ENCODE measurements around the gene SRPRB. TPM values are rescaled to one million over a fixed set of nuclear protein-coding genes. Genes with fewer than 3 reads are reported as not detected.

The SRPRB gene
- total RNA-seq, 1 experiment from 2014 or later: 73.5 TPM

- no peaks in the 10 kb centered on the region for H3K36me3 ChIP-seq (ENCODE audit: control insufficient read depth, insufficient read depth, low read length)
- ChIA-PET POLR2A (no interaction called here), CTCF (no interaction called here)
- H3K9me3 ChIP-seq (ENCODE audit: control insufficient read depth, insufficient read depth, low read depth, low read length): no peaks in the 10 kb centered on the region
- BruUV-seq (replicated peaks): no TSS peak
- TF ChIP-seq TCF7L2 (IDR thresholded peaks at IDR 0.05; ENCODE audit: low read depth, low read length) (no peak), REST (IDR thresholded peaks at IDR 0.05; ENCODE audit: insufficient read depth in 1 of 2, low read depth in 2 of 2, low read length in 1 of 2) (no peak), POLR2AphosphoS5 (IDR thresholded peaks at IDR 0.05; ENCODE audit: low read depth, low read length) (no peak), SIN3A (IDR thresholded peaks at IDR 0.05; ENCODE audit: borderline replicate concordance, insufficient read depth, low read depth, low read length) (no peak), CTCF (IDR thresholded peaks at IDR 0.05) (no peak)
- no peaks in the 10 kb centered on the region for H3K4me1 ChIP-seq (ENCODE audit: control insufficient read depth, insufficient read depth, low read length)
- DNase-seq (ENCODE audit: low read depth, low spot score) (no peak), ATAC-seq (no peak)
- intact Hi-C loops (cut with micrococcal nuclease; ENCODE audit: unreplicated experiment) (no loop called here), in situ Hi-C loops (cut with HindIII; ENCODE audit: low pct_unique_long_range_greater_than_20kb, low sequenced_read_pairs) (no loop called here)
- H3K27ac ChIP-seq (ENCODE audit: low read length): no peak overlapping the region
- no peaks in the 10 kb centered on the region for H3K27me3 ChIP-seq (ENCODE audit: control insufficient read depth, insufficient read depth, low read length)
- H3K4me3 ChIP-seq (ENCODE audit: low read depth in 2 of 2, low read length in 2 of 2): no peak overlapping the region
These were observed 38.0 kb downstream of the SRPRB start for GRCh38 chr3:133843634-133844033.

- DNase-seq (ENCODE audit: low read depth, low spot score) (no peak), ATAC-seq (no peak)
- Histone ChIP-seq H3K4me1 (ENCODE audit: control insufficient read depth, insufficient read depth, low read length) (no peaks in the 10 kb centered on the region), H3K36me3 (ENCODE audit: control insufficient read depth, insufficient read depth, low read length) (no peaks in the 10 kb centered on the region), H3K27me3 (ENCODE audit: control insufficient read depth, insufficient read depth, low read length) (no peaks in the 10 kb centered on the region), H3K4me3 (ENCODE audit: low read depth in 2 of 2, low read length in 2 of 2) (no peak overlapping the region), H3K27ac (ENCODE audit: low read length) (no peak overlapping the region), H3K9me3 (ENCODE audit: control insufficient read depth, insufficient read depth, low read depth, low read length) (no peaks in the 10 kb centered on the region)
- TF ChIP-seq TCF7L2 (IDR thresholded peaks at IDR 0.05; ENCODE audit: low read depth, low read length): no peak
- no peak for TF ChIP-seq SIN3A (IDR thresholded peaks at IDR 0.05; ENCODE audit: borderline replicate concordance, insufficient read depth, low read depth, low read length)
- no peak for TF ChIP-seq REST (IDR thresholded peaks at IDR 0.05; ENCODE audit: insufficient read depth in 1 of 2, low read depth in 2 of 2, low read length in 1 of 2)
- intact Hi-C loops (cut with micrococcal nuclease; ENCODE audit: unreplicated experiment) (no loop called here), in situ Hi-C loops (cut with HindIII; ENCODE audit: low pct_unique_long_range_greater_than_20kb, low sequenced_read_pairs) (no loop called here)
- CTCF ChIA-PET: no interaction called here
- BruUV-seq (replicated peaks): no TSS peak
- POLR2A ChIA-PET: no interaction called here
These were observed 39.5 kb downstream of the SRPRB start for GRCh38 chr3:133845127-133845526.

Data from Panc1 (cell line).